GM12878 (cell line): ENCODE data around the gene UQCRFS1.

Experiments
- ASH2L ChIP-seq: fragments of 300-600, 200-600 bp; sonication (generic); IDR thresholded peaks from 2 replicates; pipeline ENCODE4 v1.6.1; 2017; ENCODE audit warnings: low read depth, mild to moderate bottlenecking, borderline replicate concordance
- CBFB ChIP-seq: IDR thresholded peaks from 2 replicates; pipeline ENCODE4 v1.6.1; 2016; ENCODE audit warnings: antibody characterized with exemption, low read depth
- CREB1 ChIP-seq: IDR thresholded peaks from 2 replicates; pipeline ENCODE4 v1.6.1; 2012; ENCODE audit warnings: low read depth, mild to moderate bottlenecking, inconsistent platforms
- FOS ChIP-seq: IDR thresholded peaks from 3 replicates; pipeline ENCODE4 v1.6.1; 2011; ENCODE audit warnings: borderline replicate concordance; ENCODE audit not compliant: insufficient read length; ENCODE audit errors: extremely low read depth
- HDGF ChIP-seq: fragments of 450-650 bp; IDR thresholded peaks from 2 replicates; pipeline ENCODE4 v1.6.1; 2016; ENCODE audit warnings: antibody characterized with exemption
- MYC ChIP-seq: IDR thresholded peaks from 2 replicates; pipeline ENCODE4 v1.6.1; 2011; ENCODE audit warnings: mild to moderate bottlenecking, low read length, moderate library complexity, inconsistent platforms; ENCODE audit not compliant: insufficient read depth, insufficient replicate concordance, insufficient read length, severe bottlenecking
- NR2C2 ChIP-seq: IDR thresholded peaks from 2 replicates; pipeline ENCODE4 v1.6.1; 2011; ENCODE audit warnings: borderline replicate concordance, low read depth; ENCODE audit not compliant: control insufficient read depth, insufficient read length
- RCOR1 ChIP-seq: conservative IDR thresholded peaks from 2 replicates; pipeline ENCODE4 v1.6.1; 2012; ENCODE audit warnings: low read depth, low read length, improper control_type of control experiment
- RFX5 ChIP-seq: IDR thresholded peaks from 2 replicates; pipeline ENCODE4 v1.6.1; 2011; ENCODE audit warnings: low read depth, low read length, improper control_type of control experiment
- SIN3A ChIP-seq: IDR thresholded peaks from 2 replicates; pipeline ENCODE4 v1.6.1; 2012; ENCODE audit warnings: low read depth, low read length, improper control_type of control experiment
- SRF ChIP-seq, 2 experiments: IDR thresholded peaks; 2 replicates each; pipeline ENCODE4 v1.6.1; 2011; ENCODE audit warnings: low read depth in 2 of 2, low read length in 2 of 2, mild to moderate bottlenecking in 1 of 2, moderate library complexity in 1 of 2
- TCF7 ChIP-seq: IDR thresholded peaks from 2 replicates; pipeline ENCODE4 v1.6.1; 2014; ENCODE audit warnings: antibody characterized with exemption, borderline replicate concordance
- TF ChIP-seq, protein P1 (sequence below), 3 experiments: IDR thresholded peaks in 2 of 3; conservative IDR thresholded peaks in 1 of 3; 2 replicates each; pipeline ENCODE4 v1.5.1; 2011; ENCODE audit warnings: low read depth in 3 of 3, low read length in 3 of 3, mild to moderate bottlenecking in 3 of 3, control low read depth in 2 of 3, moderate library complexity in 2 of 3, inconsistent platforms in 1 of 3, mixed read lengths in 1 of 3; ENCODE audit not compliant: control insufficient read depth in 2 of 3, insufficient read depth in 1 of 3; ENCODE audit errors: extremely low read depth in 1 of 3
- TF ChIP-seq, protein P2 (sequence below): fragments of 450-650 bp; conservative IDR thresholded peaks from 2 replicates; pipeline ENCODE4 v1.6.1; 2017; ENCODE audit warnings: mild to moderate bottlenecking, moderate library complexity

GRCh38 chr19:29245215-29245614, 32.3 kb upstream of the UQCRFS1 start:
- no peak for TF ChIP-seq FOS
- TF ChIP-seq HDGF: no peak
- TF ChIP-seq ASH2L: no peak
- TF ChIP-seq CREB1: no peak
- no peak for TF ChIP-seq CBFB
- no peak for TF ChIP-seq NR2C2
- TF ChIP-seq, protein P1, sequence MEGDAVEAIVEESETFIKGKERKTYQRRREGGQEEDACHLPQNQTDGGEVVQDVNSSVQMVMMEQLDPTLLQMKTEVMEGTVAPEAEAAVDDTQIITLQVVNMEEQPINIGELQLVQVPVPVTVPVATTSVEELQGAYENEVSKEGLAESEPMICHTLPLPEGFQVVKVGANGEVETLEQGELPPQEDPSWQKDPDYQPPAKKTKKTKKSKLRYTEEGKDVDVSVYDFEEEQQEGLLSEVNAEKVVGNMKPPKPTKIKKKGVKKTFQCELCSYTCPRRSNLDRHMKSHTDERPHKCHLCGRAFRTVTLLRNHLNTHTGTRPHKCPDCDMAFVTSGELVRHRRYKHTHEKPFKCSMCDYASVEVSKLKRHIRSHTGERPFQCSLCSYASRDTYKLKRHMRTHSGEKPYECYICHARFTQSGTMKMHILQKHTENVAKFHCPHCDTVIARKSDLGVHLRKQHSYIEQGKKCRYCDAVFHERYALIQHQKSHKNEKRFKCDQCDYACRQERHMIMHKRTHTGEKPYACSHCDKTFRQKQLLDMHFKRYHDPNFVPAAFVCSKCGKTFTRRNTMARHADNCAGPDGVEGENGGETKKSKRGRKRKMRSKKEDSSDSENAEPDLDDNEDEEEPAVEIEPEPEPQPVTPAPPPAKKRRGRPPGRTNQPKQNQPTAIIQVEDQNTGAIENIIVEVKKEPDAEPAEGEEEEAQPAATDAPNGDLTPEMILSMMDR (IDR thresholded peaks at IDR 0.05 in 2 of 3, conservative IDR thresholded peaks at IDR 0.05 in 1 of 3; ENCODE audit: control insufficient read depth in 2 of 3, extremely low read depth in 1 of 3, insufficient read depth in 1 of 3, low read depth in 3 of 3, low read length in 3 of 3): no peak
- no peak for TF ChIP-seq SRF (IDR thresholded peaks at IDR 0.05; ENCODE audit: low read depth in 2 of 2, low read length in 2 of 2)
- TF ChIP-seq RFX5: no peak
- TF ChIP-seq, protein P2, sequence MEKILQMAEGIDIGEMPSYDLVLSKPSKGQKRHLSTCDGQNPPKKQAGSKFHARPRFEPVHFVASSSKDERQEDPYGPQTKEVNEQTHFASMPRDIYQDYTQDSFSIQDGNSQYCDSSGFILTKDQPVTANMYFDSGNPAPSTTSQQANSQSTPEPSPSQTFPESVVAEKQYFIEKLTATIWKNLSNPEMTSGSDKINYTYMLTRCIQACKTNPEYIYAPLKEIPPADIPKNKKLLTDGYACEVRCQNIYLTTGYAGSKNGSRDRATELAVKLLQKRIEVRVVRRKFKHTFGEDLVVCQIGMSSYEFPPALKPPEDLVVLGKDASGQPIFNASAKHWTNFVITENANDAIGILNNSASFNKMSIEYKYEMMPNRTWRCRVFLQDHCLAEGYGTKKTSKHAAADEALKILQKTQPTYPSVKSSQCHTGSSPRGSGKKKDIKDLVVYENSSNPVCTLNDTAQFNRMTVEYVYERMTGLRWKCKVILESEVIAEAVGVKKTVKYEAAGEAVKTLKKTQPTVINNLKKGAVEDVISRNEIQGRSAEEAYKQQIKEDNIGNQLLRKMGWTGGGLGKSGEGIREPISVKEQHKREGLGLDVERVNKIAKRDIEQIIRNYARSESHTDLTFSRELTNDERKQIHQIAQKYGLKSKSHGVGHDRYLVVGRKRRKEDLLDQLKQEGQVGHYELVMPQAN: no peak
- no peak for TF ChIP-seq SIN3A
- TF ChIP-seq MYC: no peak
- no peak for TF ChIP-seq TCF7
- TF ChIP-seq RCOR1: no peak
